Liver (tissue), 3 donors: ENCODE measurements around the gene ATF2.

Experiments used
- JUND ChIP-seq, 2 donors: IDR thresholded peaks; 2 replicates each; pipeline ENCODE4 v1.6.1; 2016; ENCODE audit warnings: antibody characterized with exemption in 2 of 2
- NR2F2 ChIP-seq: IDR thresholded peaks from 2 replicates; pipeline ENCODE4 v1.6.1; 2016; ENCODE audit warnings: antibody characterized with exemption
- RAD21 ChIP-seq, 2 donors: IDR thresholded peaks; 2 replicates each; pipeline ENCODE4 v1.6.1; 2016; ENCODE audit warnings: antibody characterized with exemption in 2 of 2, mild to moderate bottlenecking in 2 of 2
- RXRA ChIP-seq, 2 donors: IDR thresholded peaks; 2 replicates each; pipeline ENCODE4 v1.6.1; 2017 to 2018; ENCODE audit warnings: antibody characterized with exemption in 2 of 2, mild to moderate bottlenecking in 1 of 2
- SP1 ChIP-seq: IDR thresholded peaks from 2 replicates; pipeline ENCODE4 v1.6.1; 2018; ENCODE audit warnings: antibody characterized with exemption, mild to moderate bottlenecking
- TAF1 ChIP-seq: conservative IDR thresholded peaks from 2 replicates; pipeline ENCODE4 v1.6.1; 2016; ENCODE audit warnings: antibody characterized with exemption, mild to moderate bottlenecking
- YY1 ChIP-seq: IDR thresholded peaks from 2 replicates; pipeline ENCODE4 v1.6.1; 2016; ENCODE audit warnings: antibody characterized with exemption, mild to moderate bottlenecking
- TF ChIP-seq, protein P1 (sequence below): fragments of 150-350 bp; IDR thresholded peaks from 2 replicates; pipeline ENCODE4 v1.5.1; 2017; ENCODE audit warnings: improper control_type of control experiment, low read depth, low read length; ENCODE audit not compliant: missing input control
- TF ChIP-seq, protein P2 (sequence below): IDR thresholded peaks from 2 replicates; pipeline ENCODE4 v1.6.1; 2016; ENCODE audit warnings: antibody characterized with exemption, mild to moderate bottlenecking
- TF ChIP-seq, protein P3 (sequence below): IDR thresholded peaks from 2 replicates; pipeline ENCODE4 v1.6.1; 2016; ENCODE audit warnings: antibody characterized with exemption
- TF ChIP-seq, protein P4 (sequence below): IDR thresholded peaks from 2 replicates; pipeline ENCODE4 v1.6.1; 2016; ENCODE audit warnings: antibody characterized with exemption
- TF ChIP-seq, protein P5 (sequence below): IDR thresholded peaks from 2 replicates; pipeline ENCODE4 v1.6.1; 2016; ENCODE audit warnings: antibody characterized with exemption
- donor health status: healthy.
- donor health status: healthy.

DNA sequence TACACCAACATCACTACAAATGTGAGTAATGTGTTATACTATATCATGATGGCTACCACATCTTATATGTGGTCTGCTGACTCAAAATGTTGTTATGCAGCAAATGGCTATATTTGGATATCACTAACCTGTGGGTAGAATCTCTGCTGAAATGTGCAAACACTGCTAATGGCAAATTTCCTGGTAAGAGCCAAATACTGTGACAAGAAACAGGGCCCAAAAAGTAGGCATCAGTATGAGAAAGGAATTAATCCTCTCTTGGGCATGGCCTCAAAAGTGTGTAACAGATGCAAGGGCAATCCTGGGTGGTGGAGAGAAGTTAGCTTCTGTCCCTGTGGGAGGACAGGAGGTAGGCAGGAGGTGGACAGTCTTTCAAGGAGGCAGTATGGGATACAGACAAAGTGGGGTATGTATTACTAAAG, 13.3 kb downstream of the ATF2 start:
- TF ChIP-seq YY1 (no peak), TAF1 (no peak), RXRA (IDR thresholded peaks at IDR 0.05) (no peak), RAD21 (IDR thresholded peaks at IDR 0.05) (no peak), SP1 (no peak), JUND (IDR thresholded peaks at IDR 0.05) (no peak), NR2F2 (no peak)
- TF ChIP-seq, protein P1, sequence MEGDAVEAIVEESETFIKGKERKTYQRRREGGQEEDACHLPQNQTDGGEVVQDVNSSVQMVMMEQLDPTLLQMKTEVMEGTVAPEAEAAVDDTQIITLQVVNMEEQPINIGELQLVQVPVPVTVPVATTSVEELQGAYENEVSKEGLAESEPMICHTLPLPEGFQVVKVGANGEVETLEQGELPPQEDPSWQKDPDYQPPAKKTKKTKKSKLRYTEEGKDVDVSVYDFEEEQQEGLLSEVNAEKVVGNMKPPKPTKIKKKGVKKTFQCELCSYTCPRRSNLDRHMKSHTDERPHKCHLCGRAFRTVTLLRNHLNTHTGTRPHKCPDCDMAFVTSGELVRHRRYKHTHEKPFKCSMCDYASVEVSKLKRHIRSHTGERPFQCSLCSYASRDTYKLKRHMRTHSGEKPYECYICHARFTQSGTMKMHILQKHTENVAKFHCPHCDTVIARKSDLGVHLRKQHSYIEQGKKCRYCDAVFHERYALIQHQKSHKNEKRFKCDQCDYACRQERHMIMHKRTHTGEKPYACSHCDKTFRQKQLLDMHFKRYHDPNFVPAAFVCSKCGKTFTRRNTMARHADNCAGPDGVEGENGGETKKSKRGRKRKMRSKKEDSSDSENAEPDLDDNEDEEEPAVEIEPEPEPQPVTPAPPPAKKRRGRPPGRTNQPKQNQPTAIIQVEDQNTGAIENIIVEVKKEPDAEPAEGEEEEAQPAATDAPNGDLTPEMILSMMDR, result no peak
- TF ChIP-seq, protein P2, sequence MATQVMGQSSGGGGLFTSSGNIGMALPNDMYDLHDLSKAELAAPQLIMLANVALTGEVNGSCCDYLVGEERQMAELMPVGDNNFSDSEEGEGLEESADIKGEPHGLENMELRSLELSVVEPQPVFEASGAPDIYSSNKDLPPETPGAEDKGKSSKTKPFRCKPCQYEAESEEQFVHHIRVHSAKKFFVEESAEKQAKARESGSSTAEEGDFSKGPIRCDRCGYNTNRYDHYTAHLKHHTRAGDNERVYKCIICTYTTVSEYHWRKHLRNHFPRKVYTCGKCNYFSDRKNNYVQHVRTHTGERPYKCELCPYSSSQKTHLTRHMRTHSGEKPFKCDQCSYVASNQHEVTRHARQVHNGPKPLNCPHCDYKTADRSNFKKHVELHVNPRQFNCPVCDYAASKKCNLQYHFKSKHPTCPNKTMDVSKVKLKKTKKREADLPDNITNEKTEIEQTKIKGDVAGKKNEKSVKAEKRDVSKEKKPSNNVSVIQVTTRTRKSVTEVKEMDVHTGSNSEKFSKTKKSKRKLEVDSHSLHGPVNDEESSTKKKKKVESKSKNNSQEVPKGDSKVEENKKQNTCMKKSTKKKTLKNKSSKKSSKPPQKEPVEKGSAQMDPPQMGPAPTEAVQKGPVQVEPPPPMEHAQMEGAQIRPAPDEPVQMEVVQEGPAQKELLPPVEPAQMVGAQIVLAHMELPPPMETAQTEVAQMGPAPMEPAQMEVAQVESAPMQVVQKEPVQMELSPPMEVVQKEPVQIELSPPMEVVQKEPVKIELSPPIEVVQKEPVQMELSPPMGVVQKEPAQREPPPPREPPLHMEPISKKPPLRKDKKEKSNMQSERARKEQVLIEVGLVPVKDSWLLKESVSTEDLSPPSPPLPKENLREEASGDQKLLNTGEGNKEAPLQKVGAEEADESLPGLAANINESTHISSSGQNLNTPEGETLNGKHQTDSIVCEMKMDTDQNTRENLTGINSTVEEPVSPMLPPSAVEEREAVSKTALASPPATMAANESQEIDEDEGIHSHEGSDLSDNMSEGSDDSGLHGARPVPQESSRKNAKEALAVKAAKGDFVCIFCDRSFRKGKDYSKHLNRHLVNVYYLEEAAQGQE, result no peak
- TF ChIP-seq, protein P3, sequence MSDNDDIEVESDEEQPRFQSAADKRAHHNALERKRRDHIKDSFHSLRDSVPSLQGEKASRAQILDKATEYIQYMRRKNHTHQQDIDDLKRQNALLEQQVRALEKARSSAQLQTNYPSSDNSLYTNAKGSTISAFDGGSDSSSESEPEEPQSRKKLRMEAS, result no peak
- TF ChIP-seq, protein P4, sequence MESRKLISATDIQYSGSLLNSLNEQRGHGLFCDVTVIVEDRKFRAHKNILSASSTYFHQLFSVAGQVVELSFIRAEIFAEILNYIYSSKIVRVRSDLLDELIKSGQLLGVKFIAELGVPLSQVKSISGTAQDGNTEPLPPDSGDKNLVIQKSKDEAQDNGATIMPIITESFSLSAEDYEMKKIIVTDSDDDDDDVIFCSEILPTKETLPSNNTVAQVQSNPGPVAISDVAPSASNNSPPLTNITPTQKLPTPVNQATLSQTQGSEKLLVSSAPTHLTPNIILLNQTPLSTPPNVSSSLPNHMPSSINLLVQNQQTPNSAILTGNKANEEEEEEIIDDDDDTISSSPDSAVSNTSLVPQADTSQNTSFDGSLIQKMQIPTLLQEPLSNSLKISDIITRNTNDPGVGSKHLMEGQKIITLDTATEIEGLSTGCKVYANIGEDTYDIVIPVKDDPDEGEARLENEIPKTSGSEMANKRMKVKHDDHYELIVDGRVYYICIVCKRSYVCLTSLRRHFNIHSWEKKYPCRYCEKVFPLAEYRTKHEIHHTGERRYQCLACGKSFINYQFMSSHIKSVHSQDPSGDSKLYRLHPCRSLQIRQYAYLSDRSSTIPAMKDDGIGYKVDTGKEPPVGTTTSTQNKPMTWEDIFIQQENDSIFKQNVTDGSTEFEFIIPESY, result no peak
- TF ChIP-seq, protein P5, sequence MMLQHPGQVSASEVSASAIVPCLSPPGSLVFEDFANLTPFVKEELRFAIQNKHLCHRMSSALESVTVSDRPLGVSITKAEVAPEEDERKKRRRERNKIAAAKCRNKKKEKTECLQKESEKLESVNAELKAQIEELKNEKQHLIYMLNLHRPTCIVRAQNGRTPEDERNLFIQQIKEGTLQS, result no peak
